Fibroblast of the aortic adventitia (primary cell): ENCODE results near the gene MBNL2. TPM values are rescaled to one million over a fixed set of nuclear protein-coding genes. Genes with fewer than 3 reads are reported as not detected.

Experiments used
- DNase-seq: peaks from one replicate; pipeline ENCODE4 v3.0.0-alpha.2; 2010; ENCODE audit warnings: low read depth
- H3K4me3 ChIP-seq: 2 replicates; pipeline ENCODE4 v1.5.1; 2011; ENCODE audit warnings: low read depth, mild to moderate bottlenecking, control low read depth, low read length, moderate library complexity
- total RNA-seq: library from RNA; depleted of rRNA; stranded (reverse); fragments of >200 nt; gene quantifications from 2 replicates; pipeline ENCODE4 v1.2.3, GENCODE V29; 2012; ENCODE audit warnings: low replicate concordance
- TF ChIP-seq, protein P1 (sequence below): IDR thresholded peaks from 2 replicates; pipeline ENCODE4 v1.5.1; 2011; ENCODE audit warnings: mild to moderate bottlenecking, low read length, control low read depth, inconsistent platforms; ENCODE audit not compliant: insufficient read depth

Gene MBNL2
- total RNA-seq, 1 donor: 120 TPM

GRCh38 chr13:97432232-97432916, 210.2 kb downstream of the MBNL2 start:
- TF ChIP-seq, protein P1, sequence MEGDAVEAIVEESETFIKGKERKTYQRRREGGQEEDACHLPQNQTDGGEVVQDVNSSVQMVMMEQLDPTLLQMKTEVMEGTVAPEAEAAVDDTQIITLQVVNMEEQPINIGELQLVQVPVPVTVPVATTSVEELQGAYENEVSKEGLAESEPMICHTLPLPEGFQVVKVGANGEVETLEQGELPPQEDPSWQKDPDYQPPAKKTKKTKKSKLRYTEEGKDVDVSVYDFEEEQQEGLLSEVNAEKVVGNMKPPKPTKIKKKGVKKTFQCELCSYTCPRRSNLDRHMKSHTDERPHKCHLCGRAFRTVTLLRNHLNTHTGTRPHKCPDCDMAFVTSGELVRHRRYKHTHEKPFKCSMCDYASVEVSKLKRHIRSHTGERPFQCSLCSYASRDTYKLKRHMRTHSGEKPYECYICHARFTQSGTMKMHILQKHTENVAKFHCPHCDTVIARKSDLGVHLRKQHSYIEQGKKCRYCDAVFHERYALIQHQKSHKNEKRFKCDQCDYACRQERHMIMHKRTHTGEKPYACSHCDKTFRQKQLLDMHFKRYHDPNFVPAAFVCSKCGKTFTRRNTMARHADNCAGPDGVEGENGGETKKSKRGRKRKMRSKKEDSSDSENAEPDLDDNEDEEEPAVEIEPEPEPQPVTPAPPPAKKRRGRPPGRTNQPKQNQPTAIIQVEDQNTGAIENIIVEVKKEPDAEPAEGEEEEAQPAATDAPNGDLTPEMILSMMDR: no peak
- DNase-seq: no peak

DNA sequence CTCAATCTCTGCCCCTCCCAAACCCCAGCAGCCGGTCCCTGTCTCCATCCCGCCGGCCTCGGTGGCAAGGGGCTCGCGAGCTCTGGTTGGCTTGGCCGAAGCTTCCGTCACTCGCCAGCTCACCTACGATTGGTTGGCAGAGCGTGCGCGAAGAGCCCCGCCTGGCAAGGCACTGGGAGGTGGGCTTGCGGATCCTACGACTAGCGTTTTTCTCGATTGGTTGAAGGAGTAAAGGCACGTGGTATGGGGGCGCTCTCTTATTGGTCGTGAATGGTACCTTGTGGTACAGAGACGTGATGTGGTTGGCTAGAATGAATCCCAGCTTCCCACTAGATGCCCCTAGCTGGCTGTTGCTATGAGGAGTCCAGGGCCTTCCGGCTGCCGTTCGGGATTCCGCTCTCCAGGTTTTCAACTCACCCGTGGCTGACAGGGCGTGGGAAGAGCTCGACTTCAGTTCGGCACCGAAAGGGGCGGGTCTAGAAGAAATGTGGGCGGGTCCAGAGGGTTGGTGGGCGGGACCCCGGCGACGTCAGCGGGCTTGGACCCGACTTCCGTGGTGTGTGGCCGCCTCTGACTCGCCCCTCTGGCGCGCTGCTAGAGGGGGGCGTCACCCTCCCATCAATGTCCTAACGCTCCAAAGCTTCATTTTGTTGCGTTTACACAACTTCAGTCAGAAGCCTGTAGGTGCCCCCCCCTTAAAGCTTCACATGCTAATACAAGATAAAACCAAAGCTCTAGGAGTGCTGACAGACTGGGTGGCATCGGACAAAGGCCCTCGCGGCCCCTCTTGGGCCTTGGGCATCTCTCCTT, 211.0 kb downstream of the MBNL2 start:
- TF ChIP-seq, protein P1: no peak
- H3K4me3 ChIP-seq: peak overlapping the region; percentile 91
- DNase-seq: peak; percentile 100

More at GRCh38 chr13:97432232-97432916, 210.2 kb downstream of the MBNL2 start:
- H3K4me3 ChIP-seq: peak overlapping the region; percentile 83

DNA sequence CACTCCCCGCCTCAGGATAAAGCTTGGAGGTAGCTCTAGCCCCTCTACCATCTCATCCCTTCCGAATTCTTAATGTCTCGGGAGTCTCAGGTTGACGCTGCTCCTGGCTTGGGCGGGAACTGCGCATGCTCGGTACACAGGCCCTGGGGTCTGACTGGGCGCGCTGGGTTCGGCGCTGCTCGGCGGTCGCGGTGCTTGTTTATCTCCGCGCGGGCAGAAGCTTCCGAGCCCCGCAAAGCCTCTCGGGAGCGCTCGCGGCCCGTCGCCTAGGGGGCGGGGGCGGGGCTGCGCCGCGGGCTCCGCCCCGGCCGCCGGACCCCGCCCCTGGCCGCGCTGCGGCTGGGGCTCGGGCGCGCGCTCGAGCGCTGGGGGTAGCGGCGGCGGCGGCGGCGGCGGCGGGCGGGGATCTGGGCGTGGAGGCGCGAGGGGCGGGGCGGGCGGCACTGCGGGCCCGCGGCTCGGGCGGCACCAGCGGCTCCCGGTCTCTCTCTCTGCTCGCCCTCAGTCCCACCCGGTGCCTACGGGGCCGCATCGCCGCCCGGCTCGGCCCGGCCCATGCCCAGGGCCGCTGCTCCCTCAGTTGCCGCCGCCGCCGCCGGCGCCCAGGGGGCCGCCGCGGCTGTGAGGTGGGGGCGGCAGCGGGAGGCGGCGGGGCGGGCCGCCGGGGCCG, 211.7 kb downstream of the MBNL2 start, which contains the start of gene RAP2A:
RAP2A (plus strand) TSS at position 443 of the 670 bp plus-strand sequence. CDS start 302 bp downstream, outside the sequence.
- DNase-seq: peak; percentile 91
- peak within 1 kb of the TSS; percentile 91 for H3K4me3 ChIP-seq
- TF ChIP-seq, protein P1: no peak

GRCh38 chr13:97434397-97435201, 212.5 kb downstream of the MBNL2 start:
- TF ChIP-seq, protein P1: no peak
- H3K4me3 ChIP-seq: peak overlapping the region; percentile 78
- DNase-seq: peak; percentile 22

GRCh38 chr13:97435323-97435722, 213.2 kb downstream of the MBNL2 start:
- TF ChIP-seq, protein P1: no peak
- H3K4me3 ChIP-seq: peak overlapping the region; percentile 78
- no peak for DNase-seq

- DNase-seq: peak; percentile 15
- TF ChIP-seq, protein P1: no peak
Measured at GRCh38 chr13:97435794-97436193, 213.7 kb downstream of the MBNL2 start.

More at GRCh38 chr13:97435794-97436193, 213.7 kb downstream of the MBNL2 start:
- H3K4me3 ChIP-seq: peak overlapping the region; percentile 54
